ENCODE measurements around the gene CTNNBL1.
A peak's percentile ranks its signal among the peaks of the same experiment; 100 is the strongest.

The CTNNBL1 gene

DNA sequence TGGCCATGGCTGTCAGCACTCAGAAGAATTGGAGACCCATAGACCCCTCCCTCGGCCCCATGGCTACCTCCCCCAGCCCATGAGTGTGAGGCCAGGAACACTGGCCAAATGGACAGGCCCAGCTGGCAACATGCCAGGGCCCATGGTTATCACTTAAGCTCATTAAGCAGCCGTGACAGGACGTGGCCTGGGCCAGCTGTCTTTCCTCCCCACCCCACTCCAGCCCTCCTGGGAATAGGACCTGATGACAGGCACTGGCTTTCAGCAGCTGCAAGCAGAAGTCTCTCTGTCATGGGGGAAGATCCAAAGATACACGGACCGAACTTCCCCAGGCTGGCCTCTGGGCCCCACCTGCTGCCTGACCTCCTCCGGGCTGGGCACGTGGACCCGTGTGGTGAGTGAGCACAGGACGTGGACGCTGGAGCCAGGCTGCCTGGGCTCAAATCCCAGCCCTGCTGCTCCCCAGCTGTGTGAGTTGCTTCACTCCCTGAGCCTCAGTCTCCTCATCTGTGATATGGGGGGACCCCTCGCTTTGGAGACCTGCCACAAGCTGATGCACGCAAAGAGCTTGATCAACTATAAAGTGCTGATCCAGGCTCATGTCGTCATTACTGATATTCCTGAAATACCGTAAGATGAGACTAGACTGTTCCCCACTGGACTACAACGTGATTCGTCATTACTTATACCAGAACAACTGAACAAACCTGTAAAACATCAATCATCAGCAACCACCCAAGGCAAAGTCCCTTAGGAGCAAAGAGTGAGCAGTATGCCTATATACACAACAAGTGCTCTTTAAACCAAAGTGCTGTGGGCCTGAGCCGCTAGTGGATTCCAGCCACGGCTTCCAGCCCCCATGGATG lies 187.1 kb downstream of the CTNNBL1 start:
- H3K4me1 ChIP-seq: no peaks in the 10 kb centered on the region
- H3K36me3 ChIP-seq (replicated peaks): no peaks in the 10 kb centered on the region
- H3K27me3 ChIP-seq (ENCODE audit: low read depth): no peaks in the 10 kb centered on the region
- H3K4me3 ChIP-seq: no peak overlapping the region
- in situ Hi-C loops (cut with MboI; ENCODE audit: low sequenced_read_pairs): no loop called here
- no peaks in the 10 kb centered on the region for H3K9me3 ChIP-seq
- DNase-seq (ENCODE audit: low spot score in 2 of 2): peak in 1 of 2 experiments; percentile 36

- H3K4me1 ChIP-seq: no peaks in the 10 kb centered on the region
- in situ Hi-C loops (cut with MboI; ENCODE audit: low sequenced_read_pairs): no loop called here
- no peaks in the 10 kb centered on the region for H3K36me3 ChIP-seq (replicated peaks)
- no peaks in the 10 kb centered on the region for H3K9me3 ChIP-seq
- H3K4me3 ChIP-seq: no peak overlapping the region
- no peak for DNase-seq (ENCODE audit: low spot score in 2 of 2)
- H3K27me3 ChIP-seq (ENCODE audit: low read depth): no peaks in the 10 kb centered on the region
Measured at GRCh38 chr20:37881601-37882343, 187.9 kb downstream of the CTNNBL1 start.

DNA sequence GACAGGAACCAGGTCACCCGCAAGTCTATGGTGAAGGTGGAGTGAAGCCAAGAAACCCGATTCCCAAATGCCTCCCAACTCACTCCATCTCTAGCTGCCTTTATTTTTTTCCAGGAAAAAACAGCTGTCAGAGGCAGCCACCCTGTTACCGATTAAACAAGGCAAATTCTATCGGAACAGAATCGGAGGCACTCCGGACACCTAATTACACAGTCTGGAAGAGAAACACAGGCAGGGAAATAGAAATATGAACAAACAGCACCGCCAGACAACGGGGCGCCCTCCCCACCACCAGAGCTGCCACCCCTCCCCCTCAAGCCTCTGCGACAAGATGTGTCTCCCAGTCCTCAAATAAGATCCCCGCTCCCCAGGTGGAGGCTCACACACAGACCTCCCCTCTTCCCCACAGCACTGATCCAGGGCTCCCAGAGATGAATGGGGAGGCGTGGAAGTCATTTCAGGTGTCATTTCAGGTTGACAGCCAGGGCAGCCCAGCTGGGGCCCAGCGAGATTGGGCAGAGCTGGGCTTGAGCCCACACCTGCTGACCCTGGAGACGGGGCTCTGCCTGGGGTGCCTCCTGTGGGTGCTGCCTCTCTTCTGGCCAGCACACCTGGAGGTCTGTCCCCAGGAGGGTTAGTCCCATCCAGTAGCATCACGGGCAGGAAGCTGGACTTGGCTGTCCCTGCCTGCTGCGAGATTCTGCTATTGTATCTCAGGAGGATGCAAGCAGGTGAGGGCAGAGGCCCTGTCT lies 189.3 kb downstream of the CTNNBL1 start:
- no peak for DNase-seq (ENCODE audit: low spot score in 2 of 2)
- Histone ChIP-seq H3K4me3 (no peak overlapping the region), H3K4me1 (no peaks in the 10 kb centered on the region), H3K9me3 (no peaks in the 10 kb centered on the region), H3K27me3 (ENCODE audit: low read depth) (no peaks in the 10 kb centered on the region), H3K36me3 (replicated peaks) (no peaks in the 10 kb centered on the region)
- in situ Hi-C loops (cut with MboI; ENCODE audit: low sequenced_read_pairs): no loop called here

GRCh38 chr20:37885042-37885441 lies 191.2 kb downstream of the CTNNBL1 start:
- Histone ChIP-seq H3K36me3 (replicated peaks) (no peaks in the 10 kb centered on the region), H3K27me3 (ENCODE audit: low read depth) (no peaks in the 10 kb centered on the region)
- in situ Hi-C loops (cut with MboI; ENCODE audit: low sequenced_read_pairs): no loop called here

GRCh38 chr20:37885593-37886503 lies 192.0 kb downstream of the CTNNBL1 start:
- Histone ChIP-seq H3K4me1 (no peaks in the 10 kb centered on the region), H3K4me3 (no peak overlapping the region), H3K9me3 (no peaks in the 10 kb centered on the region), H3K36me3 (replicated peaks) (no peaks in the 10 kb centered on the region), H3K27me3 (ENCODE audit: low read depth) (no peaks in the 10 kb centered on the region)
- in situ Hi-C loops (cut with MboI; ENCODE audit: low sequenced_read_pairs): no loop called here
- DNase-seq (ENCODE audit: low spot score in 2 of 2): no peak

More at GRCh38 chr20:37885042-37885441, 191.2 kb downstream of the CTNNBL1 start:
- no peak for DNase-seq (ENCODE audit: low spot score in 2 of 2)
- no peaks in the 10 kb centered on the region for H3K9me3 ChIP-seq
- no peaks in the 10 kb centered on the region for H3K4me1 ChIP-seq
- no peak overlapping the region for H3K4me3 ChIP-seq

- H3K4me1 ChIP-seq: no peaks in the 10 kb centered on the region
- H3K36me3 ChIP-seq (replicated peaks): no peaks in the 10 kb centered on the region
- H3K27me3 ChIP-seq (ENCODE audit: low read depth): no peaks in the 10 kb centered on the region
- DNase-seq (ENCODE audit: low spot score in 2 of 2): no peak
- in situ Hi-C loops (cut with MboI; ENCODE audit: low sequenced_read_pairs): no loop called here
- no peaks in the 10 kb centered on the region for H3K9me3 ChIP-seq
- no peak overlapping the region for H3K4me3 ChIP-seq
Measured at GRCh38 chr20:37886851-37887297, 193.0 kb downstream of the CTNNBL1 start.

GRCh38 chr20:37888641-37889040 lies 194.8 kb downstream of the CTNNBL1 start:
- no peaks in the 10 kb centered on the region for H3K27me3 ChIP-seq (ENCODE audit: low read depth)
- in situ Hi-C loops (cut with MboI; ENCODE audit: low sequenced_read_pairs): no loop called here
- no peaks in the 10 kb centered on the region for H3K4me1 ChIP-seq
- DNase-seq (ENCODE audit: low spot score in 2 of 2): no peak
- H3K9me3 ChIP-seq: no peaks in the 10 kb centered on the region
- H3K4me3 ChIP-seq: no peak overlapping the region
- H3K36me3 ChIP-seq (replicated peaks): no peaks in the 10 kb centered on the region

DNA sequence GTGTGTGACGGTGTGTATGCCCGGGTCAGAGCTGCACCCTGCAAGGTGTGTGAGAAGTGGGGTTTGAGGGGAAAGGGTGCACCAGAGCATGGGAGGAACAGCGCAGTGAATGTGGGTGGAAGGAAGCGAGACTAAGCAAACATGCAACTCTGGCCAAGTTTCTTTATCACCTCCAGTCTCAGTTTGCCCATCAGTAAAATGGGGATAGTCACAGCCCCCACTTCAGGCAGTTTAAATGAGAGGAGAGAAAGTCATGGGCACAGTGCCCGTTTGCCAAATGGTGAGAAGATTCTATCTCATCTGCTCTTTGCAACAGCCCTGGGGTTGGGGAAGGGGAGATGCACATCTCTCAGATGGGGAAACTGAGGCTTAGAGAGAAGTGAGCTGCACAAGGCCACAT lies 196.3 kb downstream of the CTNNBL1 start:
- Histone ChIP-seq H3K36me3 (replicated peaks) (no peaks in the 10 kb centered on the region), H3K9me3 (no peaks in the 10 kb centered on the region), H3K27me3 (ENCODE audit: low read depth) (no peaks in the 10 kb centered on the region), H3K4me1 (no peaks in the 10 kb centered on the region), H3K4me3 (no peak overlapping the region)
- in situ Hi-C loops (cut with MboI; ENCODE audit: low sequenced_read_pairs): no loop called here
- no peak for DNase-seq (ENCODE audit: low spot score in 2 of 2)

DNA sequence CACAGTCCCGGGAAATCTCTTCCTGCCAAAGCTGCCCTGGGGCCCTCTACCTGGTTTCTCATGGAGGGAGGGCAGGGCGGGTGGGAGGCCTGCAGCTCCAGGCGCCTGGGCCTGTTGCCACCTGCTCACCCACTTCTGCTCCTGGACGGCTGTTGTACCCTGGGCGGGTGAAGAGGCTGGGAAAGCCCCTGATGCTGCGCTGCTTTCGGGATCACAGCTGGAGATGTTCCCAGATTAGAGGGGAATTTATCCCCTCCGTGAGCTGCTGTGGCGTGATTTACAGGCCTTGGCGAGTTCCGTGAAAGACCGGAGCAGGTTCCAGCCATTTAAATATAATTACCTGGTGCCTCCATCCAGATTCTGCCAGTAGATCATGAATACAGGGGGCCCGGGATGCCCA lies 196.8 kb downstream of the CTNNBL1 start:
- DNase-seq (ENCODE audit: low spot score in 2 of 2): no peak

DNA sequence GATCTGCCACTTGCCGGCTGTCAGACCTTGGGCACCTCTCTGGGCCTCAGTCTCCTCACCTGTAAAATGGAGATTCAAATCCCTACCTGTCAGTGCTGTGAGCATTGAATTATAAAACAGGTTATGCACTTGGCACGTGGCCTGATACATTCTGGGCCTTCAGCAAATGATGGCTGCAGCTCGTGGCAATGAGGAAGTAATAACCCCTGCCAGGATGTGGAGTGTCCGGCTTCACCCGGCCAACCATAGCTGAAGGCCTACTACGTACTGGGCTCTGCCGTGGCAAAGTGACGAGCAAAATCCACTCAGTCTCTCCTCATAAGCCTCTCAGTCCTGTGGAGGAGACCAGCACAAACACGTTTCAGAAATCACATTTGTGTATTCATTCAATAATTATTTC lies 198.2 kb downstream of the CTNNBL1 start:
- Histone ChIP-seq H3K9me3 (no peaks in the 10 kb centered on the region), H3K27me3 (ENCODE audit: low read depth) (no peaks in the 10 kb centered on the region), H3K4me1 (no peaks in the 10 kb centered on the region), H3K36me3 (replicated peaks) (no peaks in the 10 kb centered on the region), H3K4me3 (no peak overlapping the region)
- in situ Hi-C loops (cut with MboI; ENCODE audit: low sequenced_read_pairs): no loop called here
- DNase-seq (ENCODE audit: low spot score in 2 of 2): no peak

More for the DNA sequence above, 196.8 kb downstream of the CTNNBL1 start:
- in situ Hi-C loops (cut with MboI; ENCODE audit: low sequenced_read_pairs): no loop called here
- H3K9me3 ChIP-seq: no peaks in the 10 kb centered on the region
- H3K27me3 ChIP-seq (ENCODE audit: low read depth): no peaks in the 10 kb centered on the region
- H3K4me3 ChIP-seq: no peak overlapping the region
- no peaks in the 10 kb centered on the region for H3K4me1 ChIP-seq
- no peaks in the 10 kb centered on the region for H3K36me3 ChIP-seq (replicated peaks)

GRCh38 chr20:37893566-37894241 lies 199.9 kb downstream of the CTNNBL1 start:
- DNase-seq (ENCODE audit: low spot score in 2 of 2): no peak
- in situ Hi-C loops (cut with MboI; ENCODE audit: low sequenced_read_pairs): no loop called here
- Histone ChIP-seq H3K9me3 (no peaks in the 10 kb centered on the region), H3K36me3 (replicated peaks) (no peaks in the 10 kb centered on the region), H3K27me3 (ENCODE audit: low read depth) (no peaks in the 10 kb centered on the region), H3K4me1 (no peaks in the 10 kb centered on the region), H3K4me3 (no peak overlapping the region)

DNA sequence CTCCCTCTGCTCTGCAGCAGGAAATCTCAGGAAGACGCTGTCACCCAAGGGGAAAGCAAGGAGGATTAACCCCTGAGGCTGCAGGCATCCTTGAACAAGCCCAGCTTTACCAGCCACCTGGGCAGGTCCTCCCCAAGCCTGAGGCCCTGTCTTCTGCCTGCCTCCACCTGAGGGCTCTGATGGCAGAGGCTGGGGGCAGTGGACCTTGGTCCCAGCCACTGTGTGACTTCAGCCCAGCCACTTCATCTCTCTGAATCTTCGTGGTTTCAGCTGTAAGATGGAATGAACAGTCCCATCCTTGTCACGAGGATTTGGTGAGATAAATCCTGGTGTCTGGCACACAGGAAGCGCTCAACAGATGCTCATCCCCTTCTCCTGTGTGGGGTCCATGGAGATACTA lies 200.6 kb downstream of the CTNNBL1 start:
- DNase-seq (ENCODE audit: low spot score in 2 of 2): no peak
- no peaks in the 10 kb centered on the region for H3K36me3 ChIP-seq (replicated peaks)
- H3K4me1 ChIP-seq: no peaks in the 10 kb centered on the region
- H3K4me3 ChIP-seq: no peak overlapping the region
- in situ Hi-C loops (cut with MboI; ENCODE audit: low sequenced_read_pairs): no loop called here
- no peaks in the 10 kb centered on the region; the same call in 1 of the 2 replicates for H3K27me3 ChIP-seq (ENCODE audit: low read depth)
- H3K9me3 ChIP-seq: no peaks in the 10 kb centered on the region

All from HAP-1 (cell line).